Measurements from ENCODE around the gene PKNOX2.
"Not testable (repeated sequence)": the region's sequence is repeated elsewhere in the genome, so short reads cannot be mapped to it uniquely, and the experiment has no call there.

The PKNOX2 gene

GRCh38 chr11:125202362-125202880 lies 37.9 kb downstream of the PKNOX2 start:
- no peak for DNase-seq (ENCODE audit: low read depth, low spot score)

- DNase-seq (ENCODE audit: low read depth, low spot score): no peak
Measured at GRCh38 chr11:125202977-125203376, 38.4 kb downstream of the PKNOX2 start.

GRCh38 chr11:125207866-125208425 lies 43.4 kb downstream of the PKNOX2 start:
- no peak for DNase-seq (ENCODE audit: low read depth, low spot score)

GRCh38 chr11:125210066-125210465 lies 45.5 kb downstream of the PKNOX2 start:
- no peak for DNase-seq (ENCODE audit: low read depth, low spot score)

- no peak for DNase-seq (ENCODE audit: low read depth, low spot score)
Measured at GRCh38 chr11:125211191-125211947, 46.8 kb downstream of the PKNOX2 start.

GRCh38 chr11:125211948-125212340 lies 47.4 kb downstream of the PKNOX2 start:
- DNase-seq (ENCODE audit: low read depth, low spot score): no peak

- no peak for DNase-seq (ENCODE audit: low read depth, low spot score)
Measured at GRCh38 chr11:125214601-125215565, 50.3 kb downstream of the PKNOX2 start.

GRCh38 chr11:125215976-125216375 lies 51.4 kb downstream of the PKNOX2 start:
- DNase-seq (ENCODE audit: low read depth, low spot score): no peak

GRCh38 chr11:125218336-125218735 lies 53.8 kb downstream of the PKNOX2 start:
- DNase-seq (ENCODE audit: low read depth, low spot score): no peak

GRCh38 chr11:125221461-125221860 lies 56.9 kb downstream of the PKNOX2 start:
- no peak for DNase-seq (ENCODE audit: low read depth, low spot score)

GRCh38 chr11:125222494-125222893 lies 57.9 kb downstream of the PKNOX2 start:
- no peak for DNase-seq (ENCODE audit: low read depth, low spot score)

- not testable (repeated sequence) for DNase-seq (ENCODE audit: low read depth, low spot score)
Measured at GRCh38 chr11:125223161-125223560, 58.6 kb downstream of the PKNOX2 start.

GRCh38 chr11:125223901-125224361 lies 59.4 kb downstream of the PKNOX2 start:
- DNase-seq (ENCODE audit: low read depth, low spot score): no peak

GRCh38 chr11:125224391-125225021 lies 60.0 kb downstream of the PKNOX2 start:
- DNase-seq (ENCODE audit: low read depth, low spot score): no peak

- no peak for DNase-seq (ENCODE audit: low read depth, low spot score)
Measured at GRCh38 chr11:125225401-125225800, 60.9 kb downstream of the PKNOX2 start.

- no peak for DNase-seq (ENCODE audit: low read depth, low spot score)
Measured at GRCh38 chr11:125226031-125226430, 61.5 kb downstream of the PKNOX2 start.

GRCh38 chr11:125226706-125227105 lies 62.2 kb downstream of the PKNOX2 start:
- DNase-seq (ENCODE audit: low read depth, low spot score): no peak

GRCh38 chr11:125227151-125227550 lies 62.6 kb downstream of the PKNOX2 start:
- DNase-seq (ENCODE audit: low read depth, low spot score): no peak

- no peak for DNase-seq (ENCODE audit: low read depth, low spot score)
Measured at GRCh38 chr11:125228445-125228844, 63.9 kb downstream of the PKNOX2 start.

- DNase-seq (ENCODE audit: low read depth, low spot score): no peak
Measured at GRCh38 chr11:125228993-125229392, 64.4 kb downstream of the PKNOX2 start.

GRCh38 chr11:125229916-125230315 lies 65.4 kb downstream of the PKNOX2 start:
- no peak for DNase-seq (ENCODE audit: low read depth, low spot score)
